HCEC 1CT (cell line): Measurements from ENCODE around the gene TSEN34.
"Not testable (repeated sequence)": the region's sequence is repeated elsewhere in the genome, so short reads cannot be mapped to it uniquely, and the experiment has no call there.

Source experiments
- DNase-seq: peaks from one replicate; pipeline ENCODE4 v3.0.0-alpha.2; 2017

Gene TSEN34

DNA sequence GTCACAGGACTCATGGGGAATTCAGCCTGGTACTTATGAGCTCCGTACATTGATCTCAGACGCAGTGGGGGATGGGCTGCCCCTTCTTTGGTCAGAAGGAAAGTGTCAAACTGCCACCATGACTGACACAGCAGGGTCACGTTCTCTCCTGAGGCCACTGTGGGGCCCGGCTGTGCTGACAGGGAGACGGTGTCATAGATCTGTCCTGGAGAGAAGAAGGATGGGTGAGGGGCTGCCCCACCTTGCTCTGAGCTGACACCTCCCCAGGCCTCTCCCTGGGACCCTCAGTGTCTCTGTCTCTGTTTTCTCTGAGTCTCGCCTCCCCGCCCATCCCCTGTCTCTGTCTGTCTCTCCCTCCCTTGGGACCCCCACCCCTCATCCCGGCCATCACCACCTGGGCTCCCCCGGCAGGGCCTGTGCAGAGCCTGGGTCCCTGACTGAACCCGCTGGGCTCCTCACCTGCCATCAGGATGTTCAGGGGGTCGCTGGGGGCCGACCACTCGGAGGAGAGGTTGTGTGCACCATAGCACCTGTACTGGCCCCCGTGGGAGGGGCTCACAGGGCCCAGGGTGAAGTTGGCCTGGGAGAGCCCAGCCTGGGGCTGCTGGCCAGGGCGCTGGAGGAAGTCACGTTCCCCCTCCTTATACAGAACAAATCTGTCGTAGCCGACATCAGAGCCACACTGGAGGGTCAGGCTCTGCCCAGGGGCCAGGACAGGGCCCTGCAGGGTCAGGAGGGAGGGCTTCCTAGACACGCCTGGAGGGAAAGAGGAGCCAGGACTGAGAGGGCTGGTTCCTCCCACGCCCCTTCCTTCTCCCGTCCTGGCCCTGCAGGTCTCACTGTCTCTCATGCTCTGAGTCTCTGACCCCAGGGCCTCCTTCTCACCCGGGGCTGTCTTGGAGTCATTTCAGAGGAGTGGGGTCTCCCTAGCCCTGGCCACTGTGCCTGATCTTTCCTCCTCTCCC, 49.5 kb downstream of the TSEN34 start:
- not testable (repeated sequence) for DNase-seq

DNA sequence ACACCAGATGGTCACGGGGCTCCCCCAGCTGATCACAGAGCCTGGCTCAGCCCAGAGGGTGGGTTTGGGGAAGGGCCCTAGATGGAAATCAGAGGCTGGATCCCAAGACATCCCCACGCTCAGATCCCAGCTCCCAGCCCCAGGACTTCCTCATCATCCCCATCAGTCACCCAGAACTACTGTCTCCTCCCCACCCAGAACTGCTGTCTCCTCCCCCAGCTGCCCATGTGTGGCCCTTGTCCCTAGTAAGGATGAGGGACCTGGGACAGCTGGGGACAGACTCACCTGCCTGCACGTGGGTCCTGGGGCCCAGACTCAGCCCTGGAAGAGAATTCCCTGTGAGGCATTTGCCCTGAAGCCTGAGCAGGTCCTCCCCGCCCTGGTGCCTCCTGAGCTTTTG, 51.1 kb downstream of the TSEN34 start:
- not testable (repeated sequence) for DNase-seq

DNA sequence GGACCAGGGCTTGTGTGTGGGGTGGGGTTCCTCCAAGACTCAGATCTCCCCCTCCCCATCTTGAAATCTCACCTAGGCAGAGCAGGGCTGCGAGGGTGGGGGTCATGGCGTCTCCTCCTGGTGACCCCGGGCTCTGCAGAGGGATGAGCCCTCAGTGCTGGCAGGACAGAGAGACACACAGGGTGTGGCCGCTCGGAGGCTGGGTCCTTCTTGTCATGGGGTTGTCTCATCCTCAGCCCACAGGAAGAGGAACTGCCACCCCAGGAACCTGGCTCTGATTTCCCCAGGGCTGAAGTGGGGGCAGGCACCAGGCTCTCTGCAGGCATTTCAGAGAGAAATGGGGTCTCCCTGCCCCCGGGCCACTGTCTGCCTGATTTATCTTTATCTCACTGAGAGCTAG, 51.5 kb downstream of the TSEN34 start, which contains the start of gene LILRA6:
LILRA6 (minus strand) TSS at position 145 of the 400 bp plus-strand sequence.
- not testable (repeated sequence) for DNase-seq

DNA sequence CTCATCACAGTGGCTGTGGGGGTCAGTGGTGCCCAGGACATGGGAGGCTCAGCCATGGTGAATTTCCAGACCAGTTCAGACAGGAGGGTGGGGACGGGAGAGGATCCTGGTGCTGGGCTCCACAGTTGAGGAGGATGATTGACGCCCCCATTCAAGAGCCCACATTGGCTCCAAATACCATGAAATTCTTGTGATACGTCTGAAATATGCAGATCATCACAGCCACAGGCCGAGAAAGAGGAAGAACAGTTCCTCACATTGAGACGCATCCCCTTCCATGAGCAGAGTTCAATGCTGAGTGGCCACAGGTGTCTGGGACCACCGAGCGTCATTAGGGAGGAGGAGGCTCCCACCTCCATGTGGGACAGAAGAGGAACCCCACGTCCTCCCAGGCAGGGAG, 52.7 kb downstream of the TSEN34 start:
- not testable (repeated sequence) for DNase-seq
